GM12878 (cell line): ENCODE measurements around the gene HEMK1. TPM values are rescaled to one million over a fixed set of nuclear protein-coding genes. Genes with fewer than 3 reads are reported as not detected.

Source experiments
- ATAC-seq: fragments of 200-7000 bp; cut with Tn5 transposase; 3 replicates; pipeline ENCODE4 v1.9.1; 2020; ENCODE audit warnings: mild to moderate bottlenecking, moderate library complexity
- BruUV-seq: library from RNA; stranded (reverse); fragments of 400-500 nt; replicated peaks from 2 replicates; lab custom pipeline; 2021; lab: Mats Ljungman, UMichigan
- CTCF ChIA-PET: fragments of 300-600 bp; sonication (Branson Sonifier 250); formaldehyde crosslinking; extraction: SDS; loops from one replicate; lab custom pipeline; 2021; ENCODE audit warnings: inconsistent platforms; lab: Yijun Ruan, JAX
- POLR2A ChIA-PET: fragments of 350-600 bp; formaldehyde crosslinking; extraction: SDS; loops from one replicate; lab custom pipeline; 2021; ENCODE audit warnings: inconsistent platforms; lab: Charles Lee
- RAD21 ChIA-PET: fragments of 300-600 bp; sonication (Branson Sonifier 250); formaldehyde crosslinking; loops from one replicate; lab custom pipeline; 2023; ENCODE audit warnings: antibody characterized with exemption; ENCODE audit not compliant: unreplicated experiment; lab: Charles Lee
- SMC1A ChIA-PET: fragments of 300-600 bp; sonication (Branson Sonifier 250); formaldehyde crosslinking; loops from one replicate; lab custom pipeline; 2023; ENCODE audit not compliant: unreplicated experiment, uncharacterized antibody; lab: Charles Lee
- DNase-seq: peaks from one replicate; pipeline ENCODE4 v3.0.0-alpha.2; 2011; ENCODE audit warnings: low read depth, low spot score
- FAIRE-seq: peaks from 3 replicates; lab custom pipeline; 2011; peaks lifted over from hg19 to GRCh38; lab: Jason Lieb, UNC
- H2AFZ ChIP-seq: 2 replicates; pipeline ENCODE4 v1.6.0; 2011; ENCODE audit warnings: low read depth, low read length, control low read depth; ENCODE audit not compliant: control insufficient read depth
- H3K27ac ChIP-seq: 2 replicates; pipeline ENCODE4 v1.5.1; 2011; ENCODE audit warnings: control low read depth; ENCODE audit not compliant: control insufficient read depth, insufficient read depth
- H3K27me3 ChIP-seq, 2 experiments: replicated peaks in 1 of 2; 2 replicates each; pipeline versions ENCODE4 v1.6.0 to v1.6.1; 2011; ENCODE audit warnings: low read length in 1 of 2; ENCODE audit not compliant: control insufficient read depth in 2 of 2, insufficient read depth in 2 of 2
- H3K36me3 ChIP-seq, 2 experiments: 2 replicates each; pipeline ENCODE4 v1.5.1; 2011; ENCODE audit warnings: low read length in 1 of 2; ENCODE audit not compliant: control insufficient read depth in 2 of 2, insufficient read depth in 2 of 2
- H3K4me1 ChIP-seq: 2 replicates; pipeline ENCODE4 v1.6.1; 2011; ENCODE audit warnings: mild to moderate bottlenecking, low read length, moderate library complexity, mixed read lengths; ENCODE audit not compliant: control insufficient read depth, insufficient read depth
- H3K4me2 ChIP-seq: 2 replicates; pipeline ENCODE4 v1.6.0; 2011; ENCODE audit warnings: control low read depth; ENCODE audit not compliant: control insufficient read depth, insufficient read depth
- H3K4me3 ChIP-seq: fragments of 200-600 bp; sonication (generic); 2 replicates; pipeline ENCODE4 v1.5.1; 2016
- H3K79me2 ChIP-seq: 2 replicates; pipeline ENCODE4 v1.6.0; 2011; ENCODE audit warnings: low read length; ENCODE audit not compliant: control insufficient read depth, insufficient read depth
- H3K9ac ChIP-seq: 2 replicates; pipeline ENCODE4 v1.8.0; 2011; ENCODE audit warnings: low read length, control low read depth, mixed read lengths; ENCODE audit not compliant: control insufficient read depth, insufficient read depth
- H3K9me3 ChIP-seq: replicated peaks from 3 replicates; pipeline ENCODE4 v1.5.1; 2011; ENCODE audit warnings: mild to moderate bottlenecking, low read length; ENCODE audit not compliant: control insufficient read depth, insufficient read depth
- H4K20me1 ChIP-seq: 2 replicates; pipeline ENCODE4 v1.6.0; 2011; ENCODE audit not compliant: control insufficient read depth, insufficient read depth
- CBX3 ChIP-seq: fragments of 200-600 bp; sonication (generic); IDR thresholded peaks from 2 replicates; pipeline ENCODE4 v1.6.1; 2016; ENCODE audit warnings: low read depth, borderline replicate concordance
- CREB1 ChIP-seq: IDR thresholded peaks from 2 replicates; pipeline ENCODE4 v1.6.1; 2012; ENCODE audit warnings: low read depth, mild to moderate bottlenecking, inconsistent platforms
- CREM ChIP-seq: IDR thresholded peaks from 2 replicates; pipeline ENCODE4 v1.6.1; 2014; ENCODE audit warnings: antibody characterized with exemption, low read depth
- E4F1 ChIP-seq: fragments of 450-650 bp; IDR thresholded peaks from 2 replicates; pipeline ENCODE4 v1.6.1; 2018; ENCODE audit warnings: borderline replicate concordance, mild to moderate bottlenecking; ENCODE audit not compliant: partially characterized antibody
- EZH2 ChIP-seq: IDR thresholded peaks from 2 replicates; pipeline ENCODE4 v1.6.1; 2012; ENCODE audit warnings: low read depth, mild to moderate bottlenecking, control low read depth, inconsistent platforms, low read length, borderline replicate concordance; ENCODE audit not compliant: control insufficient read depth
- FOS ChIP-seq: IDR thresholded peaks from 3 replicates; pipeline ENCODE4 v1.6.1; 2011; ENCODE audit warnings: borderline replicate concordance; ENCODE audit not compliant: insufficient read length; ENCODE audit errors: extremely low read depth
- KDM1A ChIP-seq: fragments of 200-600 bp; sonication (generic); IDR thresholded peaks from 2 replicates; pipeline ENCODE4 v1.6.1; 2016; ENCODE audit warnings: borderline replicate concordance
- POLR2A ChIP-seq: IDR thresholded peaks from 2 replicates; pipeline ENCODE4 v1.6.1; 2011; ENCODE audit warnings: low read depth, mild to moderate bottlenecking, low read length
- SIN3A ChIP-seq: IDR thresholded peaks from 2 replicates; pipeline ENCODE4 v1.6.1; 2012; ENCODE audit warnings: low read depth, low read length, improper control_type of control experiment
- SMAD5 ChIP-seq: IDR thresholded peaks from 2 replicates; pipeline ENCODE4 v1.6.1; 2016; ENCODE audit warnings: antibody characterized with exemption, low read depth
- TAF1 ChIP-seq: IDR thresholded peaks from 2 replicates; pipeline ENCODE4 v1.6.1; 2011; ENCODE audit warnings: mild to moderate bottlenecking, low read depth, low read length, borderline replicate concordance
- WRNIP1 ChIP-seq: IDR thresholded peaks from 2 replicates; pipeline ENCODE4 v1.6.1; 2011; ENCODE audit warnings: low read depth, low read length, improper control_type of control experiment, borderline replicate concordance
- ZNF384 ChIP-seq: IDR thresholded peaks from 2 replicates; pipeline ENCODE4 v1.6.1; 2012; ENCODE audit warnings: low read depth, mild to moderate bottlenecking, low read length, improper control_type of control experiment, borderline replicate concordance
- ZNF622 ChIP-seq: fragments of 450-650 bp; IDR thresholded peaks from 2 replicates; pipeline ENCODE4 v1.6.1; 2017; ENCODE audit warnings: mild to moderate bottlenecking, inconsistent platforms
- WGBS: methylation state at CpG from one replicate; pipeline ENCODE4 v1.1.6; 2016; ENCODE audit warnings: low lambda C conversion rate; ENCODE audit not compliant: insufficient replicate concordance, insufficient coverage; ENCODE audit errors: missing lambda C conversion rate; 5-methylcytosine and 5-hydroxymethylcytosine counted together
- in situ Hi-C: fragments of 300-500 bp; cut with MboI; formaldehyde crosslinking; loops from 9 replicates; pipeline ENCODE4 v1.14.3; 2018; ENCODE audit warnings: mixed read lengths
- intact Hi-C: fragments of 100-400 bp; cut with micrococcal nuclease; formaldehyde crosslinking; loops from one replicate; pipeline ENCODE4 v1.14.2; 2022; ENCODE audit not compliant: unreplicated experiment
- polyA plus RNA-seq, 11 experiments: library from polyadenylated mRNA; depleted of rRNA in 4 of 11; unstranded in 6 of 11; stranded (reverse) in 5 of 11; fragments of >200 nt; fragmentation: Nextera tagmentation in 4 of 11; fragmentation: Illumina TruSeq in 1 of 11; extraction: Ambion mirVana in 4 of 11; extraction: Trizol in 1 of 11; gene quantifications; 1 replicate in 1 of 11; 2 replicates in 10 of 11; pipeline versions ENCODE4 v1.2.1 to v1.2.3, GENCODE V29; 2011 to 2016; ENCODE audit warnings: inconsistent platforms in 2 of 11, missing spikeins in 2 of 11, low read depth in 1 of 11
- total RNA-seq, 4 experiments: library from RNA; depleted of rRNA in 3 of 4; stranded (reverse); fragments of >200 nt in 3 of 4; fragmentation: Illumina TruSeq in 1 of 4; extraction: Trizol in 1 of 4; gene quantifications; 2 replicates each; pipeline versions ENCODE4 v1.2.1 to v1.2.3, GENCODE V29; 2013 to 2021

Gene HEMK1
- total and polyA plus RNA-seq, 10 of the 15 experiments (the other 5 are each of a cell fraction or from before 2014, with no cell fraction given): 2.8 to 19.0 (median 12.0) TPM

- TF ChIP-seq E4F1: no peak
Measured at GRCh38 chr3:50534681-50535330, 34.5 kb upstream of the HEMK1 start (continued).

- H3K4me3 ChIP-seq: no peak overlapping the region
- H4K20me1 ChIP-seq: no peaks in the 10 kb centered on the region
- 0% methylated on average over 4 of the region's 5 CpGs for WGBS
- ChIA-PET CTCF (no interaction called here), SMC1A (no interaction called here), RAD21 (interaction anchor here (0.6 kb wide), 1 partner anchor 215 kb away, joined by 3 read pairs; no protein-coding TSS in a partner anchor), POLR2A (no interaction called here)
- no peaks in the 10 kb centered on the region for H3K4me1 ChIP-seq
- no TSS peak for BruUV-seq
- DNase-seq (no peak), FAIRE-seq (no peak)
- H3K27me3 ChIP-seq: peaks cover 7 to 9% of the 10 kb centered on the region in 2 experiments
- no peaks in the 10 kb centered on the region for H3K79me2 ChIP-seq
- no peaks in the 10 kb centered on the region for H3K36me3 ChIP-seq
- no peak overlapping the region for H3K27ac ChIP-seq
- intact Hi-C loops: no loop called here
- no peak overlapping the region for H2AFZ ChIP-seq
- H3K9ac ChIP-seq: no peak overlapping the region
- in situ Hi-C loops: no loop called here
- TF ChIP-seq CREM (no peak), TAF1 (no peak), FOS (no peak), POLR2A (no peak), EZH2 (no peak), ZNF622 (no peak), WRNIP1 (no peak), KDM1A (no peak), CREB1 (no peak), SIN3A (no peak), SMAD5 (no peak), ZNF384 (no peak), CBX3 (no peak)
- TF ChIP-seq, all 136 proteins: peak for 0
- Histone ChIP-seq H3K4me2 (no peak overlapping the region), H3K9me3 (no peaks in the 10 kb centered on the region)
- no peak for ATAC-seq
Measured at GRCh38 chr3:50536471-50537180, 32.7 kb upstream of the HEMK1 start.
